ENCODE data around the gene POU2AF2. TPM values are rescaled to one million over a fixed set of nuclear protein-coding genes. Genes with fewer than 3 reads are reported as not detected.

The POU2AF2 gene
- total and polyA plus RNA-seq, 4 donors, result not detected

- H3K9ac ChIP-seq (ENCODE audit: low read depth in 1 of 2, low read length in 2 of 2), result no peak overlapping the region
- H3K4me3 ChIP-seq (ENCODE audit: low read depth in 1 of 3, low read length in 3 of 3), result no peak overlapping the region
- no peaks in the 10 kb centered on the region for H3K9me3 ChIP-seq (ENCODE audit: control insufficient read depth in 4 of 4, low read length in 3 of 4)
- no peaks in the 10 kb centered on the region for H3K36me3 ChIP-seq (ENCODE audit: control insufficient read depth in 4 of 4, insufficient read depth in 3 of 4, low read depth in 1 of 4, low read length in 3 of 4)
- 79% methylated on average over 3 of the region's 3 CpGs for WGBS
- TF ChIP-seq, protein P1, sequence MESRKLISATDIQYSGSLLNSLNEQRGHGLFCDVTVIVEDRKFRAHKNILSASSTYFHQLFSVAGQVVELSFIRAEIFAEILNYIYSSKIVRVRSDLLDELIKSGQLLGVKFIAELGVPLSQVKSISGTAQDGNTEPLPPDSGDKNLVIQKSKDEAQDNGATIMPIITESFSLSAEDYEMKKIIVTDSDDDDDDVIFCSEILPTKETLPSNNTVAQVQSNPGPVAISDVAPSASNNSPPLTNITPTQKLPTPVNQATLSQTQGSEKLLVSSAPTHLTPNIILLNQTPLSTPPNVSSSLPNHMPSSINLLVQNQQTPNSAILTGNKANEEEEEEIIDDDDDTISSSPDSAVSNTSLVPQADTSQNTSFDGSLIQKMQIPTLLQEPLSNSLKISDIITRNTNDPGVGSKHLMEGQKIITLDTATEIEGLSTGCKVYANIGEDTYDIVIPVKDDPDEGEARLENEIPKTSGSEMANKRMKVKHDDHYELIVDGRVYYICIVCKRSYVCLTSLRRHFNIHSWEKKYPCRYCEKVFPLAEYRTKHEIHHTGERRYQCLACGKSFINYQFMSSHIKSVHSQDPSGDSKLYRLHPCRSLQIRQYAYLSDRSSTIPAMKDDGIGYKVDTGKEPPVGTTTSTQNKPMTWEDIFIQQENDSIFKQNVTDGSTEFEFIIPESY (IDR thresholded peaks at IDR 0.05), result no peak
- TF ChIP-seq EGR1 (IDR thresholded peaks at IDR 0.05; ENCODE audit: low read depth in 2 of 2), result no peak
- no peak for TF ChIP-seq REST (IDR thresholded peaks at IDR 0.05)
- no peak for TF ChIP-seq GABPA (IDR thresholded peaks at IDR 0.05 in 1 of 2, conservative IDR thresholded peaks at IDR 0.05 in 1 of 2)
- TF ChIP-seq FOXA2 (IDR thresholded peaks at IDR 0.05), result no peak
- no peak for TF ChIP-seq HNF4G (IDR thresholded peaks at IDR 0.05)
- no peak for TF ChIP-seq TAF1 (conservative IDR thresholded peaks at IDR 0.05)
- no peaks in the 10 kb centered on the region for H3K4me1 ChIP-seq (ENCODE audit: control insufficient read depth in 4 of 4, insufficient read depth in 4 of 4, low read length in 3 of 4)
- no peaks in the 10 kb centered on the region for H3K27me3 ChIP-seq (ENCODE audit: control insufficient read depth in 4 of 4, insufficient read depth in 4 of 4, low read length in 3 of 4)
- no peak overlapping the region for H3K27ac ChIP-seq (ENCODE audit: low read depth in 1 of 2, low read length in 2 of 2)
- DNase-seq (ENCODE audit: low spot score), result no peak
Observed at GRCh38 chr11:111205632-111206385, 39.7 kb upstream of the POU2AF2 start.

- Histone ChIP-seq H3K4me1 (ENCODE audit: control insufficient read depth in 4 of 4, insufficient read depth in 4 of 4, low read length in 3 of 4) (no peaks in the 10 kb centered on the region), H3K27me3 (ENCODE audit: control insufficient read depth in 4 of 4, insufficient read depth in 4 of 4, low read length in 3 of 4) (no peaks in the 10 kb centered on the region), H3K27ac (ENCODE audit: low read depth in 1 of 2, low read length in 2 of 2) (no peak overlapping the region), H3K36me3 (ENCODE audit: control insufficient read depth in 4 of 4, insufficient read depth in 3 of 4, low read depth in 1 of 4, low read length in 3 of 4) (no peaks in the 10 kb centered on the region), H3K9me3 (ENCODE audit: control insufficient read depth in 4 of 4, low read length in 3 of 4) (no peaks in the 10 kb centered on the region), H3K9ac (ENCODE audit: low read depth in 1 of 2, low read length in 2 of 2) (no peak overlapping the region), H3K4me3 (ENCODE audit: low read depth in 1 of 3, low read length in 3 of 3) (no peak overlapping the region)
- TF ChIP-seq, protein P1 (IDR thresholded peaks at IDR 0.05), result no peak
- no peak for TF ChIP-seq JUND (IDR thresholded peaks at IDR 0.05)
- no peak for TF ChIP-seq CTCF (IDR thresholded peaks at IDR 0.05; ENCODE audit: low read depth, low read length, missing input control)
- TF ChIP-seq EGR1 (IDR thresholded peaks at IDR 0.05; ENCODE audit: low read depth in 2 of 2), result no peak
- no peak for TF ChIP-seq HNF4G (IDR thresholded peaks at IDR 0.05)
- TF ChIP-seq TAF1 (conservative IDR thresholded peaks at IDR 0.05), result no peak
- no peak for TF ChIP-seq RXRA (IDR thresholded peaks at IDR 0.05)
- no peak for TF ChIP-seq NR2F2 (IDR thresholded peaks at IDR 0.05)
- no peak for TF ChIP-seq SP1 (IDR thresholded peaks at IDR 0.05)
- no peak for TF ChIP-seq FOXA2 (IDR thresholded peaks at IDR 0.05)
- WGBS, result 71% methylated on average over 1 of the region's 1 CpG
- DNase-seq (ENCODE audit: low spot score), result no peak
Observed at GRCh38 chr11:111206472-111206871, 39.1 kb upstream of the POU2AF2 start.
